Left colon (tissue), 2 donors: ENCODE results near the gene LARP4B. TPM values are rescaled to one million over a fixed set of nuclear protein-coding genes. Genes with fewer than 3 reads are reported as not detected.

Experiments
- ATAC-seq: fragments of 200-7000 bp; cut with Tn5 transposase; one replicate; pipeline ENCODE4 v1.9.1; 2020; ENCODE audit warnings: mild to moderate bottlenecking, moderate library complexity
- DNase-seq, 2 donors: peaks; one replicate each; pipeline ENCODE4 v3.0.0-alpha.2; 2020
- intact Hi-C, 2 donors: fragments of 100-400 bp; cut with DNase I in 1 of 2; cut with micrococcal nuclease in 1 of 2; formaldehyde crosslinking; loops; one replicate each; pipeline versions ENCODE4 v1.11.2 to v1.14.0; 2022; cut with DNase I, micrococcal nuclease
- total RNA-seq, 2 donors: library from RNA; stranded (reverse); fragmentation: NEBNext Ultra II Directional; extraction: Animal tissue kit (Norgen Biotek cat#: 25700); gene quantifications; one replicate each; pipeline ENCODE4 v1.2.1, GENCODE V29; 2021
- donor health status: DM: no; HTN: no; CAD: no.
- donor health status: DM: yes; HTN: yes; CAD: no.

LARP4B gene
- total RNA-seq, 2 donors from 2014 or later: 124 to 152 TPM

DNA sequence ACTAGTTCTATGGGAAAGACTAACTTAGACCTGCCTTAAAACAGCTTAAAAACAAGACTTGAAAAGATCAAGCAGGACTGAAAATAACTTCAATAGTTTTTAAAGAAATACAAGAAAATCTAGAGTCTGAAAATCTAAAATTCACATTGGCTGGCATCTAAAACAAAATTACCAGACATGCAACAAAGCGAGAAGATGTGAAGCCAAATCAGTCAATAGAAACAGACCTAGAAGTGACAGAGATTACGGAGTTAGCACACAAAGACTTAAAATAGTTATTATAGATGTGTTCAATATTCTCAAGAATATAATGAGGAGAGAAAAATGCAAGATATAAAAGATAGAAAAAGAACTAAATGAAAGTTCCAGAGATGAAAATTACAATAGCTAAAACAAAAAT is 163.7 kb downstream of the LARP4B start:
- intact Hi-C loops: no loop called here
- no peak for ATAC-seq
- DNase-seq: no peak

GRCh38 chr10:767211-767610 is 164.3 kb downstream of the LARP4B start:
- ATAC-seq: no peak
- intact Hi-C loops: no loop called here

DNA sequence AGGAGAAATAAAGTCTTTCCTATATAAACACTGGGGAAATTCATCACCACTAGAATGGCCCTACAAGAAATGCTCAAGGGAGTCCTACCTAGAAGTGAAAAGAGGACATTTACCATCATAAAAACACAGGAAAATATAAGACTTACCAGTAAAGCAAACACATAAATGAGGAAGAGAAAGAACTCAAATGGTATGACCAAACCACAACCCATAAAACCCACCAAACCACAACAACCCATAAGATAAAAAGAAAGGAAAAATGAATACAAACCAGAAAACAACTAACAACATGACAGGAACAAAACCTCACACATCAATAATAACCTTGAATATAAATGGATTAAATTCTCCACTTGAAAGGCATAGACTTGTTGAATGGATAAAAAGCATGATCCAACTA is 170.1 kb downstream of the LARP4B start:
- ATAC-seq (no peak), DNase-seq (no peak)
- intact Hi-C loops: no loop called here

More at GRCh38 chr10:767211-767610, 164.3 kb downstream of the LARP4B start:
- no peak for DNase-seq

GRCh38 chr10:760622-761021 is 170.9 kb downstream of the LARP4B start:
- DNase-seq (no peak), ATAC-seq (no peak)
- intact Hi-C loops: no loop called here

DNA sequence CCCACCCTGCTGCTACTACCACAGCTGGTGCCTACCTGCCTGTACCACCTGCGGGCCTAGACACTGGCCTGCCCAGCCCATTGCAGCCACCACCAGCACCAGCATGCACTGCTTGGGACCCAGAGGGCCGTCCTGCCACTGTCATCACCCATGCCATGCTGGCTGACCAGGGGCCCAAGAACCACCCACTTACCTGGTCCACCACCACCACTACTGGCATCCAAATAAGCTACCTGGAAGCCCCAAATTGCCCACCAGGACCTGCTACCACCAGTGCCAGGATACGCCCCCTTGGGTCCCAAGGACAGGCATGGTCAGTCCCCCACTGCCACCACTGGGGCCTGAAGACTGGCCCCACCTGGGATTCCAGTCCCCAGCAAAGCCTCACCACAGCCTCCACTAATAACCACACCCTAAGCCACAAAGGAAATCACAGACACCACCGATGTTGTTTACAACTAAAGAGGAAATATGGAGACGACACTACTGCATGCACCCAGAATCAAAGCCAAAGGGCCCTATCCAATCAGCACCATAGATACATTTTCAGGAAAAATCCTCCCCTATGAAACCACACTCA is 171.5 kb downstream of the LARP4B start:
- intact Hi-C loops: no loop called here
- no peak for ATAC-seq

More for the DNA sequence above, 171.5 kb downstream of the LARP4B start:
- no peak for DNase-seq

Other genes with a start within 250 kb of the LARP4B start
- gene DIP2C, start 242.0 kb downstream of the LARP4B start, total RNA-seq: 10 to 100 TPM; 11.0 to 12.2 TPM
- 10 to 100 TPM; 22.7 to 35.6 TPM for gene GTPBP4, start 56.7 kb upstream of the LARP4B start, total RNA-seq
- not detected for gene IDI2, start 94.2 kb upstream of the LARP4B start, total RNA-seq
- gene IDI1, start 117.4 kb upstream of the LARP4B start, total RNA-seq: 100 to 1,000 TPM in 1 of 2 donors, 10 to 100 TPM in 1; 65.2 to 132 TPM
- 10 to 100 TPM; 16.9 to 20.0 TPM for gene WDR37, start 124.7 kb upstream of the LARP4B start, total RNA-seq